ENCODE results near the gene FAM204A. TPM values are rescaled to one million over a fixed set of nuclear protein-coding genes. Genes with fewer than 3 reads are reported as not detected.

FAM204A gene
- total and polyA plus RNA-seq, 12 donors, result 9.8 to 63.1 (median 43.7) TPM

- Histone ChIP-seq H3K27ac (no peak overlapping the region), H3K27me3 (no peaks in the 10 kb centered on the region), H3K36me3 (replicated peaks in 1 of 2) (no peaks in the 10 kb centered on the region), H3K4me3 (no peak overlapping the region), H3K9me3 (replicated peaks in 1 of 3) (peaks cover 0 to 10% (median 0%) of the 10 kb centered on the region in 3 donors), H3K4me1 (replicated peaks in 1 of 2) (no peaks in the 10 kb centered on the region)
- no peak for TF ChIP-seq POLR2A (IDR thresholded peaks at IDR 0.05)
- no peak for TF ChIP-seq CTCF (IDR thresholded peaks at IDR 0.05)
- no peak for DNase-seq
- intact Hi-C loops (cut with DNase I), result no loop called here
These were observed 23.6 kb upstream of the FAM204A start for GRCh38 chr10:118365702-118366101.

- DNase-seq, result no peak
- intact Hi-C loops (cut with DNase I), result no loop called here
These were observed 20.0 kb upstream of the FAM204A start for GRCh38 chr10:118362103-118362502.

GRCh38 chr10:118358327-118358726 lies 16.2 kb upstream of the FAM204A start:
- no peak for DNase-seq
- TF ChIP-seq CTCF (IDR thresholded peaks at IDR 0.05) (no peak), POLR2A (IDR thresholded peaks at IDR 0.05) (no peak)
- H3K36me3 ChIP-seq (replicated peaks in 1 of 2), result no peaks in the 10 kb centered on the region
- no peak overlapping the region for H3K4me3 ChIP-seq
- no peaks in the 10 kb centered on the region for H3K27me3 ChIP-seq
- no peaks in the 10 kb centered on the region for H3K9me3 ChIP-seq (replicated peaks in 1 of 3)
- intact Hi-C loops (cut with DNase I), result no loop called here
- H3K4me1 ChIP-seq (replicated peaks in 1 of 2), result no peaks in the 10 kb centered on the region
- 69 to 75% (median 74%) methylated on average over 6 of the region's 6 CpGs for WGBS, 4 donors
- no peak overlapping the region for H3K27ac ChIP-seq

More at GRCh38 chr10:118362103-118362502, 20.0 kb upstream of the FAM204A start:
- H3K27ac ChIP-seq, result no peak overlapping the region
- WGBS, 4 donors, result 58 to 100% (median 80%) methylated on average over 1 of the region's 1 CpG
- H3K4me1 ChIP-seq (replicated peaks in 1 of 2), result no peaks in the 10 kb centered on the region
- no peak overlapping the region for H3K4me3 ChIP-seq
- no peaks in the 10 kb centered on the region for H3K36me3 ChIP-seq (replicated peaks in 1 of 2)
- no peaks in the 10 kb centered on the region for H3K27me3 ChIP-seq
- no peak for TF ChIP-seq CTCF (IDR thresholded peaks at IDR 0.05)
- TF ChIP-seq POLR2A (IDR thresholded peaks at IDR 0.05), result no peak
- H3K9me3 ChIP-seq (replicated peaks in 1 of 3), result peaks cover 0 to 10% (median 0%) of the 10 kb centered on the region in 3 donors

GRCh38 chr10:118357841-118358240 lies 15.7 kb upstream of the FAM204A start:
- no peak for TF ChIP-seq CTCF (IDR thresholded peaks at IDR 0.05)
- TF ChIP-seq POLR2A (IDR thresholded peaks at IDR 0.05), result no peak
- Histone ChIP-seq H3K9me3 (replicated peaks in 1 of 3) (no peaks in the 10 kb centered on the region), H3K27me3 (no peaks in the 10 kb centered on the region), H3K4me1 (replicated peaks in 1 of 2) (no peaks in the 10 kb centered on the region), H3K27ac (no peak overlapping the region), H3K36me3 (replicated peaks in 1 of 2) (no peaks in the 10 kb centered on the region), H3K4me3 (no peak overlapping the region)
- no peak for DNase-seq
- intact Hi-C loops (cut with DNase I), result no loop called here
- WGBS, 4 donors, result 44 to 63% (median 55%) methylated on average over 3 of the region's 3 CpGs

Measured in adrenal gland (tissue), 12 donors.